NCI-H2196 (cell line): ENCODE data around the gene CBFA2T3.

Experiments used
- DNase-seq: peaks from one replicate; lab custom pipeline; 2025; ENCODE audit not compliant: unreplicated experiment; lab: John Stamatoyannopoulos, UW

Gene CBFA2T3

DNA sequence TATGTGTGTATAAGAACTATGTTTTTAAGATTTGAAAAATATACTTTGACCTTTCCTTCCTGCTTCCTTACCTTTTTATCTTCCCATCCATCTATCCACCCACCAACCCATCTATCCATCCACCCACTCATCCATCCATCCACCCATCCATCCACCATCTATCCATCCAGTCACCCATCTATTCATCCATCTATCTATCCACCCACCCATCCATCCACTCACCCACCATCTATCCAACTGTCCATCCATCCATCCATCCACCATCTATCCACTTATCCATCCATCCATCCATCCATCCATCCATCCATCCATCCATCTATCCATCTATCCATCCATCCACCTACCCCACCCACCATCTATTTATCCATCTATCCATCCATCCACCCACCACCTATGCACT, 12.4 kb downstream of the CBFA2T3 start:
- DNase-seq = no peak

DNA sequence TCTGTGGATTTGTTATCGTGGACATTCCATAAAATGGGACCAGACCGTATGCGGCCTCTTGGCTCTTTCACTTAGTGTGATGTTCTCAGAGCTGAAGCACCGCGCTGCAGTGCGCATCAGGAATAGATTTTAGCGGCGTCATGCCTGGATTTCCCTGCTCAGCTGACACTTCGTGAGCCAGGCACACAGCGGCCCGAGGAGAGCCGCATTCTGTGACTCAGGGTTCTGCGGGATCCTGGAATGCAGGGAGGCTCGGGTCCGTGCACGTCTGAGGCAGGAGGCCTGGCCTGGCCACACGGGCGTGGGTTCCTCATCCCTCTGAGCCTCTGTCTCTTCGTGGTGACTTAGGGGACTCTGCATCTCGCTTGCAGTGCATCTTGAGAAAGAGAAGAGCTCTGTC, 13.4 kb downstream of the CBFA2T3 start:
- no peak for DNase-seq

DNA sequence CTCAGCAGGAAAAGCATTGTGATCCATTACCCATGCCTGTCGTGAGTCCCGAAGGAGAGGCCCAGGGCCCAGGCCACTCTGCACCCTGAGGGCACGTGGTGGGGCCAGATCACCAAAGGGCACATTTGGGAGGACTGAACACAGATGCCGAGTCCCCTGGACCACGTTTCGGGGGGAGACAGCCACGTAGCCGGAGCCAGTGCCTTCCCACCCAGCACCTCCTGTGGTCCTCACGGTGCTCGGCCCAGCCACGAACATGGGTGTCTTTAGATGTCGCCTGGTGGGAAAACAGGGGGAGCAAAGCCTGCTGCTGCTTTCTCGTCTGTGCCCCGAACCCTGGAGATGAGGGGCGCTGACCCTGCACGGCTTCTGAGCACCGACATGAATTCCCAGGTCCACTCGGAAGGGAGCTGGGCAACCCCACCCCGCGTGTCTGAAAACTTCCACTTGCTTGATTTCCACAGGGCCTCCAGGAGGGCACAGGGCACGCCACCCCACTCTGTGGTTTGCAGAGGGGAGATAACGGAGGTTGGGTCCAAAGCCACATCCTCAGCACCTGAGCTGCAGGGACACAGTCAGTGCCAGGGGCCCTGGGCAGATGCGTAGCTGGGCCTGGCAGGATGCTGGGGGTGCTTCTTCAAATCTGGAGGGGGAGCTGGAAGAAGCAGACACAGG, 14.4 kb downstream of the CBFA2T3 start:
- DNase-seq = no peak

DNA sequence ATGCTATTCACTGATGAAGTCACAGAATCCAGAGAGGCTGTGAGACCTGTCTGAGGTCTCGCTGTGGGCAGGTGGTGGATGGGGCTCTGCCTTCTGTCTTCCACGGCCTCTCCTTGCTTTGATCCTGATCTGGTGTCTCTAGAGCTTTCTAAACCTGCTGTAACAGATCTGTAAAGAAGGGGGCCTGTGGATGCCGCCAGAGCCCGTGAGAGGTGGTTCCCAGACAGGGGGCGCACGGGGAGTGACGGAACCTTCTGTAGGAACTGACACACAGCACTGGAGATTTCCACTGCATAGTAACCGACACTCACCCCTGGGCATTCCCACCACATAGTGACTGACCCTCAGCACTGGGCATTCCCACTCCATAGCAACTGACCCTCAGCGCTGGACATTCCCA, 16.0 kb downstream of the CBFA2T3 start:
- DNase-seq = no peak

DNA sequence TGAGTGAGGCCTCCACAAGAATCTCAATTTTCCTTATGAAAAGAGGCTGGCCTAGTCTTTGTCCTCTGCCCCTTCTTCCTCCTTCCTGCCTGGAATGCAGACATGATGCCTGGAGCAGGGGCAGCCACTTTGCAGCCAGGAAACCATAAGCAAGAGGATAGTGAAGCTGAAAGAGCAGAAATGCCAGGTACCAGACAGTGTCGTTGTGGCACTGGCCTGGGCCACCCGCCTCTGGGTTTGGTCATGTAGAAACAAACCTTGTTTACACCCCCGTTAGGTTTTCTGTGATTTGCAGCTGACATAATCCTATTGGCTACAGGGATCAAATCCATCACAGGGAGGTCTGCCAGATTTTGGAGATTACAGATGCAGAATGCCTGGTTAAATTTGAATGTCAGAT, 16.5 kb downstream of the CBFA2T3 start:
- DNase-seq = no peak

DNA sequence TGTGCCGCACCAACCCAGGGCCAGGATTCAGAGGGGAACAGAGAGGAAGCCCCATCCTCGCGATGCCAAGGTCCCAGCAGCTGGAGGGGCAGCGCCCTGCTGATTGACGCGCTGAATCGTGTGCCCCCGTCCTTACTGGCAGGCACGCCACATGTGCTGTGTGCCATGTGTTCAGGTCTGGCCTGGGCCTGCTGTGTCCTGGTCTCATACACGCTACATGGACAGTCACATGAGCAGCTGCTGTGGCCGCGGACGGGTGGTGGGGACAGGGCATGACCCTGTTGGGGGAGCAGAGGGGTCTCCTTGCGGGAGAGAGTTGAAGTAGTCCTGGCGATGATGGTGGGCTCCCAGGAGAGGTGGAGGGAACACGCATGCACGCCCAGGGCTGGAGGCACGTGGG, 18.0 kb downstream of the CBFA2T3 start:
- DNase-seq = no peak

DNA sequence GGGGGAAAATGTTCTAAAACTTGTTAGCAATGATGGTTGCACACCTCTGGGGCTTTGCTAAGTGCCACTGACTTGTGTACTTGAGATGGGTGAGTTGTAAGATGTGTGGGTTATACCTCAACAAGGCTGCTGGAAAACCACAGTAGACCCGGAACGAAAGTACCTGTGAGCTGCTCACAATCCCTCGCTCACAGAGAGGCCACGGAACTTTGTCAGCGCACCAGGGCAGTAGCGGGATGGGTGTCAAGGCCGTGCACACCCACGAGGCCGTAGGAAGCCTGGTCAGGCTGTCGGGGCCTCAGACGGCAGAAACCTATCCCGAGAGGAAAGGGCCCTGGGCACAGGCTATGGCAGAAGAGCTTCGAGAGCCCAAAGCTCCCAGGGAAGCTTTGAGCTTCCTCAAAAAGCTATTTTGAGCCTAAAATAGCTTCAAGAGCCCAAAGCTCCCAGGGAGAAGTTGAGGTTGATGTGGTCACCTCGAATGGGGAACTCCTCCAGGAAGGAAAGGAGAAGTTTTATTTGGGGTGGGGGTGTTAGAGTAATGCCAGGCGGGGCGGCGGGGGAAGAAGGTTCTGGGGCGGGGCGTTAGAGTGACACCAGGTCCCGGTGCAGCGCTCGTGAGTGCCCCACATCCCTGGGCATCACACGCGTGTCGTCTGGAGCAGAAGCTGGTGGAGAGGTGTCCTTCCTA, 19.0 kb downstream of the CBFA2T3 start:
- no peak for DNase-seq

DNA sequence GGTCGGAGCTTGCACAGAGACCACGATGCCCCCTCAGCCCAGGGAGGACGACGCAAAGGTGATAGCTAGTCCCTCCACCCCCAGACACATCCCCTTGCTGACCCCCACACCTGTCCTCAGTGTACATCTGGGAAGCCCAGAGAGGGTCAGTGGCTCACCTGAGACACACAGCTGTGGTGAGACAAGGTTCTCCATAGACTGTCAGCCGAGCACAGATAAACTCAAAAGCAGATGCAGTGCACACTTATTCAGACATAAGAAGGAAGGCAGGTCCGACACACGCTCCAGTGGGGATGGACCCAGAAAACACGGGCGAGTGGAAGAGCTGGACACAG, 19.6 kb downstream of the CBFA2T3 start:
- no peak for DNase-seq

DNA sequence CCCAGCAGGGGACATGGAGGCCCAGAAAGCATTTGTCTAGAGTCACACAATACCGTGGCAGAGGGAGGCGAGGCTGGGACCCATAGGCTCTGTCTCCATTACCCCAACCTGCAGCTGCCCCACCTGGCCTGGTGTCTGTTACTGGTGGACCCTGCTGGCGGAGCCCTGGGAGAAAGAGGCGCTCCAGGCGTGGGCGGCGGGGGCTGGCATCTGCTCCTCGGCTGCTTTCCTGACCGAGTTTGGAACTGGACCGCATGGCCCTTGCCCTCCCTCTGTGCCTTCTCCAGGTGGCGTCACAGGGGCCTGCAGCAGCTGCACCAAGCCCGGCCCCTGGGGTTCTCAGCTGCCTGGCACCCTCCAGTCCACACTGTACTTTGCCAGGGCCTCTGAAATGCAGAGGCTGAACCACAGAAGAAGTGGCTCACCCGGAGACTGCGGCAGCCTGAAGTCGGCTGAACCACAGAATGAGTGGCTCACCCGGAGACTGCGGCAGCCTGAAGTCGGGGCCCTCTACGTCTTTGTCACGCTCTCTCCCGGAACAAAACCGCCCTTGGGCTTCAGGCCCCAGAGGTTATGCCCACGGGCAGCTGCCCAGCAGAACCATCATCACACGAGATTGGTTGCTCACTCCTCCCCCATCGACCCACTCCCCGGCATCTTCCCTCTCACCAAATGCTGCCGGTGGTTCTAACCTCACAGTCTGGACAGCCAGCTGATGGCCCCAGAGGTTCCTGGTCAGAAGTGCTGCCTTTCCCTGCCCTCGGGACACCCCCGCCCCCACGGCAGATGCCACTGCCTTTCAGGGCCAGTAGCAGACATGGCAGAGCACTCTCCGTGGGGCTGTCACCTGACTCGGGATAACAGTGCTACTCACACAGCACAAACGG, 20.2 kb downstream of the CBFA2T3 start:
- no peak for DNase-seq

DNA sequence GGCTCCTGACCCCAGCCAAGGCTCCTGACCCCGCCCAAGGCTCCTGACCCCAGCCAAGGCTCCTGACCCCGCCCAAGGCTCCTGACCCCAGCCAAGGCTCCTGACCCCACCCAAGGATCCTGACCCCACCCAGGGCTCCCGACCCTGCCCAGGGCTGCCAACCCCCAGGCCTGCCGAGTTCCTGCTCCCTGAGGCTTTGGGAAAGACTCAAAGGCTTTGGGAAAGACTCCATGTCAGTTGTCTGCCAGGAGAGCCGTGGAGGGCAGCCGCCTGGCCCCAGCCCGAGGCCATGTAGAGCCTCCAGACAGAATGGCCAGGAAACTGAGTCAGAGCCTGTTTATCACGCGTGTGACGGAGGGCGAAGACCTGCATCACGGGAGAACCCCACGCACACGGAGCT, 21.1 kb downstream of the CBFA2T3 start:
- no peak for DNase-seq

DNA sequence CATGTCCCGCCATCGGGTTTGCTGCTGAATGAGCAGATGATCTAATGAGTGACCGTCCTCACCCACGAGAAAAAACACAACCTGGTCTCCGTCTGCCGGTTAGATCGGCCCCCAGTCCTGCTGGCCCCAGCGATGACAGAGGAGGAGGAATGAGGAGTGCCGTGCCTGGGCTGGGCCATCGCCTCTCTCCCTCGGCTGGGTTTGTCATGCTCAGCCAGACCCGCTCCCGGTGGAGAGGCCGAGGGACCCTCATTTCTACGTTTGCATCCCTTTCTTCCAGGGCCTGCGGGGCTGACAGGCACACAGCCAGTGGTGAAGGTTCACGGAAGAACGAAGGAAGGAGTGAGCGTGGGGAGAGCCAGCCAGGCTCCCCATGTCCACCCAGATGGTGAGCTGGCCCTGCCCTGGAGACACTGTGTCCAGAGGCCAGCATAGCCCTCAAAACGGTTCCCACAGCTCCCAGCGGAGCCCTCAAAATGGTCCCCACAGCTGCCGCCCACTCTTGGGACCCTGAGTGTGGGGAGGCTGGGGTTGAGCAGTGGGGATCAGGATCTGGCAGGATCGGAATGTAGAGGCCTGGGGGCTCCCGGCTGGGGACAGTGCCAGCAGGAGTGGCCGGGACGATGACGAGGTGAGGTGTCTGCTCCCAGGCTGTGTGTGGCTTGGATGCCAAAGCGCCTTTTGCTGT, 23.9 kb downstream of the CBFA2T3 start:
- no peak for DNase-seq

DNA sequence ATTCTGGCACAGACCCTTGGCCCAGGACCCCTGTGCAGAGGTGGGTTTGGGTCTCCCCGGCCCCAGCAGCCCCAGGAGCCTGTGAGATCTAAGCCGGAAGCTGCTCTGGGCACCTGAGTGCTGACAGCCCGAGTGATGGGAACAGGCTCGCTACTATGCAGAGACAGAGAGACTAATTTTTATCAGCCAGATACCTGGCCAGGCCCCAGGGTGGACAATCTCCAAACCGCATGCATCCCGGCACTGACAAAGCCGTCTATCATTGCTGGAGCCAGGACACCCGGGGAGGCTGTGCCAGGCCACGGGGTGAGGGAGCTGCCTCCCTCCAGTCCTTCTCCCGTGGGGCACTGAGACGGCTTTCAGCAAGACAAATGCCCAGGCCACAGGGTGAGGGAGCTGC, 25.0 kb downstream of the CBFA2T3 start:
- DNase-seq = no peak

DNA sequence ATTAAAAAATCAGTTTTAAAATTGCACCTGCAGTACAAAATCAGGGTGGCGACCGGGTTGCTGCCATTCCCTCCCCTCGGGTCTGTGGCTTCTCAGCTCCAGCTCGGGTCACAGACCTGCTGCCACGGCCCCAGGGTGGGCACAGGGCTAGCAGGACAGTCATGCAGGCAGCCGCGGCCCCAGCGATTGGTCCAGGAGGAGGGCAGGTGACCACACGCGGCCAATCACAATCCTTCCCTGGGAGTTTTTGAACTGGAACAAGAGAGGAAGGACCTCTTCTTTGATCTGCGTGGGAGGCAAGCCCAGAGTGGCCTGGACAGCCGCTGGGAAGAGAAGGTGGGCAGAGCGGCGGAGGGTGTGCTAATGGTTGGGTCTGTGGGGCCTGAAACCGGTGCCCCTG, 25.5 kb downstream of the CBFA2T3 start:
- no peak for DNase-seq

DNA sequence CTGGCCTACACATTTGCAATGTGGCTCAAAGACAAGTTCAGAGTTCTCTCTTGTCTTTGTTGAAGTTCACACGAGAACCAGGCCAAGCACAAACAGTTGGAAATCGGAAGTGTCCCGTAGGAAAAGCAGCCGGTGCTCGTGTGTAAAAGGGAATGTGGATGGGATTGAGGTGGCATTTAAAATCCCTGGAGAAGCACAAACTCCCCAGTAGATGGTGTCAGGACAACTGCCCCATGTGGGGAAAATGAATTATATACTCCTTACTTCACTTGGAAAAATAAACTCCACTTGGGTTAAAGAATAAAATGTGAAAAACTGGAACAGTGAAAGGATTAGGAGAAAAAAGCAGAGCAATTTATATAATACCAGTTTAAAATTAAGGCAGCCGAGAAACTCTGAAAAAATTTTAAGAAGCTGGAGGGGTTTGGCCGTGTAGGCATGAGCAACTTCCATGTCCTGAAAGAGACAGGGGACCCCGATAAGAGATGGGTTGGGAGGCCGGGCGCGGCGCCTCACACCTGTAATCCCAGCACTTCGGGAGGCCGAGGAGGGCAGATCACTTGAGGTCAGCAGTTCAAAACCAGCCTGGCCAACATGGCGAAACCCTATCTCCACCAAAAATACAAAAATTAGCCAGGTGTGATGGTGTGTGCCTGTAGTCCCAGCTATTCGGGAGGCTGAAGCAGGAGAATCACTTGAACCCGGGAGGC, 28.1 kb downstream of the CBFA2T3 start:
- DNase-seq = no peak

DNA sequence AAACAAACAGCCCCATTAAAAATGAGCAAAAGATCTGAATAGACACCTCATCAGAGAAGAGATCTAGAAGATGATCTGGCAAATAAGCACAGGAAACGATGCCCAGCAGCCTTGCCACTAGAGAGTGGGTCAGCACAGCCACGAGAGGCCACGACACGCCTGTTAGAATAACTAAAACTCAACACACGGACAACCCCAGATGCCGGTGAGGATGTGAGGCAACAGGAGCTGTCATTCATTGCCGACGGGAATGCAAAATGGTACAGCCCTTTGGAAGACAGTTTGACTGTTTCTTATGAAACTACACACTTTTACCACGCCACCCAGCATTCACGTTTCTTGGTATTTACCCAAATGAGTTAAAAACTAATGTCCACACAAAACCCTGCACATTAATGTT, 31.5 kb downstream of the CBFA2T3 start:
- DNase-seq = no peak

DNA sequence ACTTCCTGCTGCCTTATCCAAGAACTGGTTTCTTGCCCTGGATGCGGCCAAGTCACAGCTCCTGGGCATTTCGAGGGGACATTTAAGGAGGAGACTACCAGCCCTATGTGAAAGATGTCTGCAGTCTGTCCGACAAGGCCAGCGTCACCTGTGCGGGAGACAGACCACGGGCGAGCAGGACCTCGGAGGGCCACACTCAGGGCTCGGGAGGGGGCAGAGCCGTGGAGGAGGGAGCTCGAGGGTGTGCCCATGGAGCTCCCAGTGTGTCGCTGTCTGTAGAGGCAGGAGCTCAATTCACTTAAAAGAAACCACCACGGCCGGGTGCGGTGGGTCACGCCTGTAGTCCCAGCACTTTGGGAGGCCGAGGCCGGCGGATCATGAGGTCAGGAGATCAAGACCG, 33.3 kb downstream of the CBFA2T3 start:
- DNase-seq = no peak

DNA sequence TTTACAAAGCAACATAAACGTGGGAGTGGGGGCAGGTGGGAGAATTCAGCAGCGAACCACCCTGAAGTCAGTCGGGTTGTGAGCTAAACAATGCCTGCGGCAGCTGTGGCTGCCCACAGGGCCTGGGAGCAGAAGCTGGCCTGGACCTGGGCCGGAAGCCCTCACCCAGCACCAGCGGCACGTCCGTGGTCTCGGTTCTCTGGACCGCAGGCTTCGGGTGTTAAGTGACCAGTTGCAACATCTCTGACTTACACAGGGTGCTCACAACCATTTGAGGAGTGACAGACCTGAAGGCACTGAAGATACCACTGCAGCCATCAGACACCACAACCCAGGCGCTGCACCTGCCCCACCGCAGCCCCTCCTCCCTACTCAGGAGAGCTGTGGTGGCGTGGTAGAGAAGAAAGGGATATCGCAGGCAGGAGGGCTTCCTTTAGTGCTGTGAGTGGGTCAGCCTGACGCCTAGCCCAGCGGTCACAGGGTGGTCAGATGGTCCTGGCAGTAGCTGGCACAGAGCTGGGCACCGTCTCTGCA, 33.8 kb downstream of the CBFA2T3 start:
- no peak for DNase-seq

DNA sequence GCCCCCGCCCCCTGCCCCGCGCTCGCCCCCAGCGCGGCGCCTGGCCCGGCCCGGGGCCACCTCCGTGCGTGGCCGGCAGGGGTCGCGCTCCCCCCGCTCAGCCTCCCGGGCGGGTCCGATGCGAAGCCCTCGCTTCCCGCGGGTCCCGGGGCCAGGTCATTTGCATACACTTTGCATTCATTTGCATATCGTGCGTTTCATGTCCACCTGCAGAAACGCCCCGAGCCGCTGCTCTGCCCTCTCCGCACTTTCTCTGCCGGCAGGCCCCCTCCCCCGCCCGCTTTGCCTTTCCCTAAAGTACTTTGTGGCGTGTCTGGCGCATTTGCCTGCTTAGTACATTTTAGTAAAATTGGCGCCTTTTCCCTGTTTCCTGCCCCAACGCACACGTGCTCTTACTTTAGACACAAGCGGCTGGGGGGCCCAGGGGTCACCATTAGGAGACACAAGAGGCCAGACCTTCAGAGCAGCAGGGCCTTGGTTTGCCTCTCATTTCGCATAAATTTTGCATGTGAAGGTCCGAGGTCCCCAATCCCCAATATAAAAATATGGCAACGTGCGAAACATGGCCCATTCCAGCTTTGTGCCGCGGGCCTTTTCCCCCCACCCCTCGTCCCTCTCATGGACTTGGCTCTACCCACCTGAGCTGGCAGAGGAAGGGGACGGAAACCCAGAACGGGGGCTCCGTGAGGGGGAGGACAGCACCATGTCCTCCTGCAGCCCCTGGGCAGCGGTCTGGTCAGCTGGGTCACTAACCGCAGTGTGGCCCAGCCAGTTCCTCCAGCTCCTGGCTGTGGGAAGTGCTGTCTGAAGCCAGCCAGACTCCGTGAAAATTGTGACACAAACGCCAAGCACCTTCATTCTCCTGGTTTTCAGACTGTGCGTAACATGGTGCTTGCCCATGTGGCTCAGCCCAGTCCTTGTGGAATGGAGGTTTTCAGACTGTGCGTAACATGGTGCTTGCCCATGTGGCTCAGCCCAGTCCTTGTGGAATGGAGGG, 34.8 kb downstream of the CBFA2T3 start:
- DNase-seq = peak; percentile 57
